PC-9 (cell line): Measurements from ENCODE around the gene ITGB8. TPM values are rescaled to one million over a fixed set of nuclear protein-coding genes. Genes with fewer than 3 reads are reported as not detected.

ENCODE experiments used
- BruUV-seq: library from RNA; stranded (reverse); fragments of 400-500 nt; replicated peaks from 2 replicates; lab custom pipeline; 2021; lab: Mats Ljungman, UMichigan
- CTCF ChIA-PET: fragments of 300-600 bp; sonication (Branson Sonifier 250); formaldehyde crosslinking; loops from one replicate; lab custom pipeline; 2022; ENCODE audit warnings: antibody characterized with exemption; lab: Charles Lee
- POLR2A ChIA-PET: fragments of 300-600 bp; sonication (Branson Sonifier 250); formaldehyde crosslinking; loops from one replicate; lab custom pipeline; 2022; ENCODE audit warnings: antibody characterized with exemption; ENCODE audit not compliant: unreplicated experiment; lab: Charles Lee
- DNase-seq, 2 experiments: peaks; one replicate each; pipeline versions ENCODE4 v3.0.0 to v3.0.0-alpha.2; 2015 to 2022; ENCODE audit warnings: mixed read lengths in 1 of 2
- H2AFZ ChIP-seq: fragments of 200-600 bp; sonication (generic); 2 replicates; pipeline ENCODE4 v1.8.1; 2017; ENCODE audit warnings: antibody characterized with exemption
- H3F3A ChIP-seq: fragments of 200-600 bp; sonication (generic); 2 replicates; pipeline ENCODE4 v1.8.1; 2017; ENCODE audit warnings: antibody characterized with exemption, mild to moderate bottlenecking, low read depth; ENCODE audit not compliant: insufficient read depth
- H3K27ac ChIP-seq: fragments of 200-600 bp; sonication (generic); 2 replicates; pipeline ENCODE4 v1.6.1; 2016; ENCODE audit warnings: mixed run types
- H3K27me3 ChIP-seq: fragments of 200-600 bp; sonication (generic); 2 replicates; pipeline ENCODE4 v1.6.1; 2016; ENCODE audit warnings: low read depth, mixed run types; ENCODE audit not compliant: insufficient read depth
- H3K36me3 ChIP-seq: fragments of 200-600 bp; sonication (generic); 2 replicates; pipeline ENCODE4 v1.6.1; 2016; ENCODE audit warnings: low read depth, mixed run types
- H3K4me1 ChIP-seq: fragments of 200-600 bp; sonication (generic); replicated peaks from 2 replicates; pipeline ENCODE4 v1.6.1; 2016; ENCODE audit warnings: mixed run types; ENCODE audit not compliant: insufficient read depth
- H3K4me2 ChIP-seq: fragments of 200-600 bp; sonication (generic); 2 replicates; pipeline ENCODE4 v1.6.1; 2017; ENCODE audit warnings: mixed run types
- H3K4me3 ChIP-seq: fragments of 200-600 bp; sonication (generic); 2 replicates; pipeline ENCODE4 v1.6.1; 2016; ENCODE audit warnings: mixed run types
- H3K79me2 ChIP-seq: fragments of 200-600 bp; sonication (generic); 2 replicates; pipeline ENCODE4 v1.6.1; 2017; ENCODE audit warnings: low read depth, mixed run types
- H3K9me2 ChIP-seq: fragments of 200-600 bp; sonication (generic); 2 replicates; pipeline ENCODE4 v1.8.1; 2017; ENCODE audit warnings: mild to moderate bottlenecking; ENCODE audit not compliant: insufficient read depth
- H3K9me3 ChIP-seq: fragments of 200-600 bp; sonication (generic); 2 replicates; pipeline ENCODE4 v1.8.1; 2016; ENCODE audit warnings: low read depth; ENCODE audit not compliant: insufficient read depth
- H4K20me1 ChIP-seq: fragments of 200-600 bp; sonication (generic); 2 replicates; pipeline ENCODE4 v1.8.1; 2017; ENCODE audit not compliant: insufficient read depth
- CTCF ChIP-seq: fragments of 200-600 bp; sonication (generic); conservative IDR thresholded peaks from 2 replicates; pipeline ENCODE4 v1.6.1; 2017; ENCODE audit warnings: mixed run types, antibody characterized with exemption, mild to moderate bottlenecking, moderate library complexity
- EZH2 ChIP-seq: fragments of 200-600 bp; sonication (generic); IDR thresholded peaks from 2 replicates; pipeline ENCODE4 v1.8.0; 2017; ENCODE audit warnings: antibody characterized with exemption, low read depth
- intact Hi-C: fragments of 100-400 bp; cut with micrococcal nuclease; formaldehyde crosslinking; loops from one replicate; pipeline ENCODE4 v1.10.0; 2022; ENCODE audit not compliant: unreplicated experiment
- total RNA-seq: library from RNA; stranded (reverse); gene quantifications from 2 replicates; pipeline ENCODE4 v1.2.3, GENCODE V29; 2021

Gene ITGB8
- total RNA-seq, 1 experiment from 2014 or later = 20.1 TPM

- no peaks in the 10 kb centered on the region for H3K36me3 ChIP-seq
- no peaks in the 10 kb centered on the region; the same call in 1 of the 2 replicates for H3F3A ChIP-seq
- ChIA-PET POLR2A (no interaction called here), CTCF (no interaction called here)
- H3K79me2 ChIP-seq = no peaks in the 10 kb centered on the region
- H3K4me2 ChIP-seq = no peak overlapping the region
- peaks cover 7% of the 10 kb centered on the region; the same call in 1 of the 2 replicates for H3K9me3 ChIP-seq
- no peaks in the 10 kb centered on the region for H3K9me2 ChIP-seq
- no peaks in the 10 kb centered on the region for H3K27me3 ChIP-seq
- no peak for DNase-seq
- no peak overlapping the region for H3K27ac ChIP-seq
- H3K4me3 ChIP-seq = no peak overlapping the region
- no peak overlapping the region for H2AFZ ChIP-seq
- intact Hi-C loops = no loop called here
- no peaks in the 10 kb centered on the region for H4K20me1 ChIP-seq
- no peaks in the 10 kb centered on the region; the same call in 1 of the 2 replicates for H3K4me1 ChIP-seq
- BruUV-seq = no TSS peak
- TF ChIP-seq EZH2 = no peak
- TF ChIP-seq CTCF = no peak
Measured at GRCh38 chr7:20288036-20288435, 42.7 kb upstream of the ITGB8 start.

DNA sequence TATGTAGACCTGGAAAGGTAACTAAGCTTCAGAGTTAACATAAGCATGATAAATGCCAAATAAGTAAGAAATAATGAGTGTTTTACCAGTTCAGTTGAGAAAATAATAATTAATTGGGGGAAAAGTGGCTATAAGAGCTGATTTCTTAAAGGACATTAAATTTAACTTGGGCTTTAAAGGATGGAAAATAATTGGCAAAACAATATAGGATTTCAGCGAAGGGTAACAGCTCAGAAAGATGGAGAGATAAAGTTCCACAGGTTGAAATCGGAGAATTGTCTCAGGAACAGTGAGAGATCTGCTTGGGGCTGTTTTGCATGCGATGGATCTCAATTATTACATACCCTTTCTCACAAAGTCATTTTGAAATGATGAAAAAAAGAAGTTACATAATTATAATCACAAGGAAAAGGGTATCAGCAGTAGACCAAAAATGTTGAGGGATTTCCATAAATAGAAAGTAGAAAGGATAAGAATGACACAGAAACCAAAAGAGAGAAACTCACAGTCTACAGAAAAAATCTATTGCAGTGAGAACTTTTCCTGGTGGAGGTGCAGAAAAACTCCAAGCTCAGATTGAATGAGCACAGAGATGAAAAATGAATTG, 40.1 kb upstream of the ITGB8 start:
- no peak for TF ChIP-seq CTCF
- no peak for TF ChIP-seq EZH2
- H3K36me3 ChIP-seq = 0 out of 2 replicates have a peak, but pooled peaks cover 6% of the 10 kb centered on the region
- no peaks in the 10 kb centered on the region; the same call in 1 of the 2 replicates for H3F3A ChIP-seq
- no peak overlapping the region for H3K4me2 ChIP-seq
- H3K27ac ChIP-seq = no peak overlapping the region
- ChIA-PET CTCF (no interaction called here), POLR2A (interaction anchor here (0.6 kb wide), 2 partner anchors 39 to 139 kb away, joined by 3 to 17 read pairs; no protein-coding TSS in a partner anchor)
- H3K9me2 ChIP-seq = no peaks in the 10 kb centered on the region; the same call in 1 of the 2 replicates
- no peaks in the 10 kb centered on the region for H3K4me1 ChIP-seq
- no peaks in the 10 kb centered on the region for H4K20me1 ChIP-seq
- intact Hi-C loops = loop anchor here (2.0 kb wide), 1 partner anchor 74 kb away; the partner anchor contains the start of gene MACC1
- H3K4me3 ChIP-seq = no peak overlapping the region
- H3K27me3 ChIP-seq = no peaks in the 10 kb centered on the region
- DNase-seq = no peak
- no peaks in the 10 kb centered on the region for H3K79me2 ChIP-seq
- no peak overlapping the region for H2AFZ ChIP-seq
- H3K9me3 ChIP-seq = peaks cover 15% of the 10 kb centered on the region
- no TSS peak for BruUV-seq

DNA sequence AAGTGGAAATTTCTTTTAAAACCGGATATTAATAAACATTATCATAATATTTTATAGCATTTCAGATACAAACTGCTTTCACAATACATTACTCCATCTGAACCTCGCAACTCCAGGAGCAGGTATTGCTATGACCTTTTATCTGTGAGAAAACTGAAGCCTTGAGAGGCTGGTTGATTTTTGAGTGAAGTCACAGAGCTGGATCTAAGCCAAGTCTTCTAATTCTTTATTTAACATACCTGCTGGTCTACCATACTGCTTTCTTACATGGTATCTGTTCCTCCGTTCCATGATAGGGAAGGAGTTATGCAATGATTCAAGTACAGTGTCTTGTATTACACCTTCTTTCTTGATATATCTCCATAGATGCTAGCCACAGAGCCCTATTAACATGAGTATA, 37.4 kb upstream of the ITGB8 start:
- Histone ChIP-seq H3K79me2 (no peaks in the 10 kb centered on the region), H3K4me2 (no peak overlapping the region), H3K9me3 (peaks cover 15% of the 10 kb centered on the region), H3K27me3 (no peaks in the 10 kb centered on the region), H4K20me1 (no peaks in the 10 kb centered on the region), H3K27ac (no peak overlapping the region), H3K36me3 (0 out of 2 replicates have a peak, but pooled peaks cover 6% of the 10 kb centered on the region), H3F3A (peaks cover 10% of the 10 kb centered on the region; the same call in 1 of the 2 replicates), H2AFZ (no peak overlapping the region), H3K4me3 (no peak overlapping the region), H3K4me1 (peaks cover 15% of the 10 kb centered on the region), H3K9me2 (no peaks in the 10 kb centered on the region; the same call in 1 of the 2 replicates)
- ChIA-PET POLR2A (no interaction called here), CTCF (no interaction called here)
- no peak for DNase-seq
- TF ChIP-seq CTCF (no peak), EZH2 (no peak)
- intact Hi-C loops = no loop called here
- no TSS peak for BruUV-seq
